Nephron progenitor cell (in vitro differentiated cells): ENCODE data around the gene KIRREL3.

ENCODE experiments used
- DNase-seq: peaks from one replicate; pipeline ENCODE4 v3.0.0; 2021
- H3K27ac Mint-ChIP-seq: 2 replicates; pipeline ENCODE4 v1.8.0; 2021; ENCODE audit warnings: mild to moderate bottlenecking, moderate library complexity, mixed read lengths
- H3K27me3 Mint-ChIP-seq: 2 replicates; pipeline ENCODE4 v1.8.0; 2021; ENCODE audit warnings: mild to moderate bottlenecking, low read depth, mixed read lengths; ENCODE audit not compliant: poor library complexity
- H3K36me3 Mint-ChIP-seq: 2 replicates; pipeline ENCODE4 v1.8.0; 2021; ENCODE audit warnings: low read depth, mixed read lengths
- H3K4me1 Mint-ChIP-seq: 2 replicates; pipeline ENCODE4 v1.8.0; 2021; ENCODE audit warnings: mixed read lengths
- H3K4me3 Mint-ChIP-seq: 2 replicates; pipeline ENCODE4 v1.8.0; 2021; ENCODE audit warnings: mild to moderate bottlenecking, moderate library complexity, mixed read lengths
- H3K9me3 Mint-ChIP-seq: 2 replicates; pipeline ENCODE4 v1.8.0; 2021; ENCODE audit warnings: mild to moderate bottlenecking, moderate library complexity, mixed read lengths
- CTCF ChIP-seq: fragments of 200-600 bp; sonication (generic); IDR thresholded peaks from 2 replicates; pipeline ENCODE4 v1.5.0; 2021; ENCODE audit warnings: antibody characterized with exemption

KIRREL3 gene

GRCh38 chr11:126696982-126697381, 303.6 kb downstream of the KIRREL3 start:
- Mint-ChIP-seq H3K27me3 (peaks cover 18% of the 10 kb centered on the region), H3K9me3 (peaks cover 5% of the 10 kb centered on the region), H3K4me3 (no peak overlapping the region), H3K36me3 (no peaks in the 10 kb centered on the region), H3K4me1 (peaks cover 28% of the 10 kb centered on the region), H3K27ac (no peak overlapping the region)
- no peak for TF ChIP-seq CTCF
- no peak for DNase-seq

DNA sequence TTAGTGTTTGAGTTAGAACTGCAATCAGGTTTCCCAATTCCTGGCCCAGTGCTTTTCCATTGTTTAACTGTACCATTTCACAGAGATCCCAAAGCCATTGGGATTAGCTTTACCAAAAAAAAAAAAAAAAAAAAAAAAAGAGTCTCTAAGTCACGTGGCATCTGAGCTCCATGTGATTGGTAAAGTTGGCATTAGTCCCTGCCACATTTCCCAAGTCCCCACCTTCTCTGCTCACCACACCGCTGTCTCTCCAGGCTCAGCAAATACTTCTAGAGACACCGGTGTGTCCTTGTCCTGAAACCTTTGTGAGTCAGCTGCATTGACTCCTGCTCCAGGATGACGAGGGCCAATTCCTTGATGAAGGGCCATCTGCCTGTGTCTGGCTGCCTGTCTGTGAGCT, 305.3 kb downstream of the KIRREL3 start:
- Mint-ChIP-seq H3K27me3 (peaks cover 15% of the 10 kb centered on the region), H3K4me1 (peaks cover 12% of the 10 kb centered on the region), H3K9me3 (peaks cover 12% of the 10 kb centered on the region), H3K4me3 (no peak overlapping the region), H3K36me3 (no peaks in the 10 kb centered on the region), H3K27ac (no peak overlapping the region)
- no peak for TF ChIP-seq CTCF
- DNase-seq = no peak

- no peak for DNase-seq
- Mint-ChIP-seq H3K27me3 (peaks cover 19% of the 10 kb centered on the region), H3K36me3 (no peaks in the 10 kb centered on the region), H3K4me1 (peaks cover 20% of the 10 kb centered on the region), H3K9me3 (peaks cover 12% of the 10 kb centered on the region), H3K4me3 (no peak overlapping the region), H3K27ac (peak overlapping the region; percentile 58)
- TF ChIP-seq CTCF = no peak
These were observed 306.4 kb downstream of the KIRREL3 start for GRCh38 chr11:126694065-126694625.

DNA sequence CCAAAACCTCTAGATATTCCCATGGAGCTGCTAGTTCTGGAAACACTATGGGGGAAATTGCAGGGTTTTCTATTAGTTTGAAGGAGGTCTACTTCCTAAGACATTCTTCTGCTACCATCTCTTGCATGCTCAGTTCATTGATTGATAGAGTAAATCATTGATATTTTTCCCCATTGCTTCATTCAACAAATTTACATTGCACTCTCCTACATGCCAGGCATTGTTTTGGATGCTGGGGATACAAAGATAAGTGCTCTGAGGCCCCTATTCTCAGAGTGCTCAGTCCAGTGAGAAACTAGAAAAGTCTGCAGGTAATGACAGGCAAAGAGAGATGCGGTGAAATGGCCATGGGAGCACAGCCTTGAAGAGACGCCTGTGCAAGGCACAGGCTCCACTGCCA, 313.1 kb downstream of the KIRREL3 start:
- Mint-ChIP-seq H3K27me3 (peaks cover 14% of the 10 kb centered on the region), H3K4me3 (no peak overlapping the region), H3K27ac (no peak overlapping the region), H3K4me1 (peaks cover 9% of the 10 kb centered on the region), H3K9me3 (peaks cover 8% of the 10 kb centered on the region), H3K36me3 (no peaks in the 10 kb centered on the region)
- TF ChIP-seq CTCF = no peak
- no peak for DNase-seq

GRCh38 chr11:126686938-126687337, 313.6 kb downstream of the KIRREL3 start:
- TF ChIP-seq CTCF = no peak
- H3K4me1 Mint-ChIP-seq = peaks cover 9% of the 10 kb centered on the region
- H3K9me3 Mint-ChIP-seq = peaks cover 6% of the 10 kb centered on the region
- H3K4me3 Mint-ChIP-seq = no peak overlapping the region
- H3K27ac Mint-ChIP-seq = no peak overlapping the region
- H3K36me3 Mint-ChIP-seq = no peaks in the 10 kb centered on the region
- H3K27me3 Mint-ChIP-seq = peaks cover 14% of the 10 kb centered on the region
- DNase-seq = no peak
